GM21526 (cell line): ENCODE results near the gene ACSS3.

Experiments used
- ATAC-seq: cut with Tn5 transposase; IDR thresholded peaks from one replicate; pipeline ENCODE4 v1.9.1; 2021; ENCODE audit warnings: moderate library complexity; ENCODE audit not compliant: unreplicated experiment, low FRiP score

ACSS3 gene

DNA sequence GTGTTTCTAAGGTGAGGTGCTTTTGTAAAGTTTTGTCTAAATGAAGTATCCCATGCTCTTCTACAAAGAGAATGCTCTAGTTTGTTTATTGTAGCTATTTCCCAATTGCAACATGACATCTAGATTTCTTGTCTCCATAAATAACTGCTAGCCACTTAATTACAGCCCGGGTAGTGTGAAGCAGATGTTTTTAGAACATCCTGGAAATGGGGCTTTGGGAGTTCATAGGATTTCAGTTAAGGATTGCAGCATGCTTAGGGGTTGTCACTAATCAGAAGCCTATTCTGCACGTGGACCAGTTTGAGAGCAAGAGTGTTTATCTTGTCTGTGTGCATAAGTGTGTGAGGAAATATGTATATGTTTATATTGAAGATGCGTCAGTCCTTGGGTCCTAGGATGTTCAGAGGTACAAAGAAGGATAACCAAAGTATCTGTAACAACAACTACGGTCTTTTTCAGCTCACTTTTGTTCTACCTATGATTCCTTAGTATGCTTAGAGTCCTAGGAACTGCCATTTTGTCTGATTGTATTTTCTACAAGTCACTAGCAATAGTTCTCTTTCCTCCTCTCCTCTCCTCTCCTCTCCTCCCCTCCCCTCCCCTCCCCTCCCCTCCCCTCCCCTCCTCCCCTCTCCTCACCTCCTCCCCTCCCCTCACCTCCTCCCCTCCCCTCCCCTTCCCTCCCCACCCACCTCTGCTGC, 135.3 kb downstream of the ACSS3 start:
- no peak for ATAC-seq

GRCh38 chr12:81216739-81217138, 138.9 kb downstream of the ACSS3 start:
- no peak for ATAC-seq

GRCh38 chr12:81221681-81222080, 143.8 kb downstream of the ACSS3 start:
- no peak for ATAC-seq

- ATAC-seq, result no peak
Measured at GRCh38 chr12:81222846-81223592, 145.1 kb downstream of the ACSS3 start.

DNA sequence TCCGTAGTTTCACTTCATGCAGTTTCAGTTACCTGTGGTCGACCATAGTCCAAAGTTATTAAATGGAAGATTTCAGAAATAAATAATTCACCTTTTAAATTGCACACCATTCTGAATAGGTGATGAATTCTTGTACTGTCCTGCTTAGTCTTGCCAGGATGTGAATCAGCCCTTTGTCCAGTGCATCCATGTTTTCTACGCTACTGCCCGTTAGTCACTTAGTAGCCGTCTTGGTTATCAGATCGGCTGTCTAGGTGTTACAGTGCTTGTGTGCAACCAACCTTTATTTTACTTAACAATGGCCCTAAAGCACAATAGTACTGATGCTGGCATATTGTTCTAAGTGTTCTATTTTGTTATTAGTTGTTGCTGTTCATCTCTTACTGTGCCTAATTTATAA, 146.7 kb downstream of the ACSS3 start:
- no peak for ATAC-seq

DNA sequence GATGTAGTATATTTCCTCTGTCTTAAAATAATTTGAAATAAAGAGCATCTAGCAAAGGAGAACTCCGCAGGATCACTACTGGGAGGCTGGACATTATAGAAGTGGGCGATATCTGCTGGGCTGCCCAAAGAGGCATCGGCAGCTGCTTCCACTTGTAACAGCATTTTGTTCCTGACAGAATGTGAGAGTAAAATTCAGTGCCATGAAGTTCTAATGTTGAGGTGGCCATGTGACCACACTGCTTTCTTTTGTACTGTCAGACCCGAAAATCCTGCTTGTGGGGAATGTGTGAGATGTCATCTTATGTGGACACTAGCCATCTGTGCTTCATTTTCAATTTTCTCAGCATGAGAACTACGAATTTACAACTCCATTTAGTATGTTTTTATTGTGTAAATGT, 151.9 kb downstream of the ACSS3 start:
- ATAC-seq, result no peak

- no peak for ATAC-seq
Measured at GRCh38 chr12:81231574-81232368, 153.9 kb downstream of the ACSS3 start.

DNA sequence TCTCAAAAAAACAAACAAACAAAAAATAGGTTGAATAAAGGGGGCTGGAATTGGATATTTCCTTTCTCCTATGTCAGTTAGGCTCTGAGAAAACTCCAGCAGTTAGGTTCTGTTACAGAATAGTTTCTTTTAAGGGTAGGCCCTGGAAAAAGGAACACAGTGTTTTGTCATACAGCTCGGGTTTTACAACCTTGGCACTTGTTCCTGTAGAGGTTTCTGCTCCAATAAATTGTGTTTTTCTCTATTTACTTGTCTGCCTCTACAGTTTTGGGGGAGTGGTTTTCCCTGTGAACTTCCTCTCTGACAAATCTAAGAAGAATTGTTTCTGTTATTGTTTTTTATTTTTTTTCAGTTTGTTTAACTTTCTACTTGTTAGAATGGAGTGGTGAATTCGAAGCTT, 167.6 kb downstream of the ACSS3 start:
- ATAC-seq, result no peak

DNA sequence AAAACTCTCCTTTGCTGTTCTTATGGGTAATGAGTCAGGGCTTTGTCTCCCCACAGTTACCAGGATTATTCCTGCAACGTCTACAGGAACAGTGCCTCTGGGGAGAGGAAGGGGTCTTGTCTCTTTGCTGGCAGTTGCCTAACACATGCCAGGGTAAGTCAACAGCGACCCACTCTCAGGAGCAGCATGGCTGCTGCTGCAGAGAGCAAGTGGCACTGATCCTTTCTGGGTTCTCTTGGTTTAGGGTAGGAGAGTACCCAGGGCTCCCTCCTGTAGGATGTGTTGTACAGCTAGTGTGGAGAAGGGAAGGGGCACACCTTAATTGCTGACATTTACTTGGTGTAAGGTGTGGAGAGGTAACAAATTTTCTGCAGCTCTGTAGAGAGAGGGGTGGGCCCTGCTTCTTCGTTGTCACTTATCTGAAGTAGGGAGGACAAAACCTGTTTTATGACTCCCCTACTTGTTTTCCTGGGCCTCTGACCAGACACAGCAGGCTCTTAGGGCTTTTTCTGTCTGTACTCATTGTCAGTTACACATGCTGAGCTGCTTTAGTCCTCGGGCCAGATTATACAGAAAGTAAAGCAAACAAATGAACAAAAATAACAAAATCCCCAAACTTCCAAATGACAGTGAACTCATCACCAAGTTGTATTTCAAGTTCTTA, 168.2 kb downstream of the ACSS3 start:
- no peak for ATAC-seq

- ATAC-seq, result no peak
Measured at GRCh38 chr12:81249976-81250375, 172.1 kb downstream of the ACSS3 start.

DNA sequence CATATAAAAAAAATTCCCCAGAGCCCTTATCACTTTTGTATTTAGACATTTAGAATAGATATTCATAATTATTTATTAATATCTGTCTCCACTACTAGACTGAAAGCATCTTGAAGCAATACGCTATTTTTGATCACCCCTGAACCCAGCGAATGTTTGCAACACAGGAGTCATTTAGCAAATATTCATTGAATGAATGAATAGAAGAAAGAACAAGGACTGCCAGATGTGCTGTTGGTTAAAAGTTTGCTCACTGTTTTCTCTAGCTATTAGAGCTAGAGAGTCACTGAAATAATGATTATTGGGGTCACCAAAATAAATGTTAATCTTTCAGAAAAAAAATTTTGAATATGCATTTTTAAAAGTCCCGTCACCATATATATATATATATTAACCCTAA, 174.3 kb downstream of the ACSS3 start:
- no peak for ATAC-seq

DNA sequence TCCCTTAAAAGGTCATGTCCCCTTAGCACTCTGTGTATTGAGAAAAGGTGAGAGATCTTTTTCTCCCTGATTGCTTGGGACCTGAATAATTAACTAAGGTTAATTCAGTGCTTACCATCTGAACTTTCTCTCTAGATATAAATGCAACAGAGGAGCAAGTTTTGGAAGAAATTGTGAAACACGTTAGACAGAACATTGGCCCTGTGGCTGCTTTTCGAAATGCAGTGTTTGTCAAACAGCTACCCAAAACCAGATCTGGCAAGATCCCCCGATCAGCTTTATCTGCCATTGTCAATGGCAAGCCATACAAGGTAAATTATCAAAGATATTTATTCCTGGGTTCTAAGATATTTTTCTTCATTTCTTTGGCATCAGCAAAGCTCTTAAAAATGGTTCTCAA, 175.5 kb downstream of the ACSS3 start:
- ATAC-seq, result no peak

DNA sequence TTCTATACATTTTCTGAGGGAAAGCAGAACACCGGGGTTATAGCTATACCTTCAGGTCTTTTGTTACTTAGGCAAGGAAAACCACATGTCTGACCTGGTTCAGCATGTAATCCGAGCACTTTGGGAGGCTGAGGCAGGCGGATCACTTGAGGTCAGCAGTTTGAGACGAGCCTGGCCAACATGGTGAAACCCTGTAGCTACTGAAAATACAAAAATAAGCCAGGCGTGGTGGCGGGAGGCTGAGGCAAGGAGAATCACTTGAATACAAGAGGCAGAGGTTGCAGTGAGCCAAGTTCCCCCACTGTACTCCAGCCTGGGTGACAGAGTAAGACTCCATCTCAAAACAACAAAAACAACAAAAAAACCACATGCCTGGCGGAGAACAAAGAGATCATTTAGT, 177.6 kb downstream of the ACSS3 start:
- no peak for ATAC-seq

DNA sequence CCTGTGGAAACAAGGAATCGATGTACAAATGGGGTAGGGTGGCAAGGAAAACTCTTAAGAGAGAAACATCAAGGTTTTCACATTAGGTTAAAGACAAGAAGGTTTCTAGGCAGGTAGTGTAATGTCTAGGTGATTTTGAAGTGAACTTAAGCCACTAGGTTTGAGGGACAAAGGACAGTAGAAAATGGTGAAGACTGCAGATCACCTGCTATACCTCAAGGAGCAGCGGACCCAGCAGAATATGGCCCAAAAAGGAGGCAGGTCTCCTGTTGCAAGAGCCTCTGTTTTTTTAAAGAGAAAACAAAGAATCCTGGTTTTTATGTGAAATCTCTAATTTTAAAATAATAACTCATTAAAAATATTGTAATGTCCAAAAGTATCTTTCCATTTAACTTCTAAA, 178.1 kb downstream of the ACSS3 start:
- ATAC-seq, result no peak

- no peak for ATAC-seq
Measured at GRCh38 chr12:81257947-81258551, 180.2 kb downstream of the ACSS3 start.

- ATAC-seq, result no peak
Measured at GRCh38 chr12:81259360-81259759, 181.5 kb downstream of the ACSS3 start.

DNA sequence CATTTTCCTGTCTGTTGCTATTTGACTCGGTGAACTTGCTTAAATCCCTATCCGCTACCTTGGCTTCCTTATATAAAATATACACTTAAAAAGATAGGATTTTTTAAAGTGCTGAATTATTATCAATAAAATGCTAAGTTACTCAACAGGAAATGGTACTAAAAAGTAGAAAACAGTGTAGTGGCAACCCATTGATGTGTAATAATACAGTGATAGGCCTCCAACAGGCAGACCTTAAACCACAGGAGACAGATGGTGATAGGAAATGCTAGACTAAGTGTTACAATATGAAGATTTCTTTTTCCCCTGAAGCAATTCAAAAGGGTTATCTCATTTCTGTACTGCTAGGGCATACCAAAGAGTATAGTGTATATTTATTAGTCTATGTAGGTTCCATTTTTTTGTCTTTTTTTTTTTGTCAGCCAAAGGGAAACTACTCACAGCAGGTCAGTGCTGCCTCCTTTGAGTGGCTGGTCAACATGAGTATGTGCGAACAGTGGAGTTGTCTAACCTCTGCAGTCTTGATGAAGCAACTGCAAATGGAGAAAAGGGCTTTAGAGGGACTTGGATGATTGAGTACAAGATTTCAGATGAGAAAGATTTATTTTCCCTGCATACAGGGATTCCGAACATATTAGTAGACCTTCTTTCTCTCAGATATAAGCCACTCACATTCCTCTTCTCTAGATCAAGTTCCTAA, 183.8 kb downstream of the ACSS3 start:
- ATAC-seq, result no peak

GRCh38 chr12:81263072-81263471, 185.2 kb downstream of the ACSS3 start:
- ATAC-seq, result no peak

- no peak for ATAC-seq
Measured at GRCh38 chr12:81270385-81270784, 192.5 kb downstream of the ACSS3 start.
